Fibroblast of lung (primary cell): ENCODE results near the gene AQR. TPM values are rescaled to one million over a fixed set of nuclear protein-coding genes. Genes with fewer than 3 reads are reported as not detected.
"Not testable (repeated sequence)": the region's sequence is repeated elsewhere in the genome, so short reads cannot be mapped to it uniquely, and the experiment has no call there.

Source experiments
- DNase-seq, 2 donors: peaks; one replicate each; pipeline versions ENCODE4 v3.0.0 to v3.0.0-alpha.2; 2010; ENCODE audit warnings: low read depth in 2 of 2
- H2AFZ ChIP-seq: 2 replicates; pipeline ENCODE4 v1.5.1; 2012; ENCODE audit warnings: low read length, control low read depth, inconsistent platforms
- H3K27ac ChIP-seq: 2 replicates; pipeline ENCODE4 v1.5.1; 2011; ENCODE audit warnings: low read length, control low read depth; ENCODE audit not compliant: insufficient read depth
- H3K27me3 ChIP-seq: 2 replicates; pipeline ENCODE4 v1.5.1; 2011; ENCODE audit warnings: mild to moderate bottlenecking, low read length; ENCODE audit not compliant: control insufficient read depth, insufficient read depth
- H3K36me3 ChIP-seq: 2 replicates; pipeline ENCODE4 v1.5.1; 2011; ENCODE audit warnings: low read length; ENCODE audit not compliant: control insufficient read depth, insufficient read depth
- H3K4me1 ChIP-seq: 2 replicates; pipeline ENCODE4 v1.5.1; 2011; ENCODE audit warnings: low read length; ENCODE audit not compliant: control insufficient read depth, insufficient read depth; ENCODE audit errors: extremely low read depth
- H3K4me2 ChIP-seq: 2 replicates; pipeline ENCODE4 v1.5.1; 2011; ENCODE audit warnings: low read length, control low read depth; ENCODE audit not compliant: insufficient read depth; ENCODE audit errors: extremely low read depth
- H3K4me3 ChIP-seq, 4 experiments: fragments of 200-600 bp in 1 of 4; sonication (generic) in 1 of 4; replicated peaks in 1 of 4; 2 replicates each; pipeline ENCODE4 v1.5.1; 2011 to 2016; ENCODE audit warnings: low read length in 4 of 4, low read depth in 3 of 4, mild to moderate bottlenecking in 3 of 4, control low read depth in 2 of 4, inconsistent platforms in 1 of 4, mixed read lengths in 1 of 4; ENCODE audit not compliant: insufficient read depth in 1 of 4; ENCODE audit errors: control extremely low read depth in 1 of 4
- H3K79me2 ChIP-seq: 2 replicates; pipeline ENCODE4 v1.5.1; 2012; ENCODE audit warnings: mild to moderate bottlenecking, low read length, inconsistent platforms; ENCODE audit not compliant: control insufficient read depth, insufficient read depth
- H3K9ac ChIP-seq: 2 replicates; pipeline ENCODE4 v1.5.1; 2011; ENCODE audit warnings: mild to moderate bottlenecking, low read length, control low read depth; ENCODE audit not compliant: insufficient read depth
- H3K9me3 ChIP-seq: 2 replicates; pipeline ENCODE4 v1.5.1; 2012; ENCODE audit warnings: low read depth, low read length; ENCODE audit not compliant: control insufficient read depth, insufficient read depth
- H4K20me1 ChIP-seq: 2 replicates; pipeline ENCODE4 v1.5.1; 2011; ENCODE audit warnings: low read length; ENCODE audit not compliant: control insufficient read depth, insufficient read depth; ENCODE audit errors: extremely low read depth
- CTCF ChIP-seq, 2 donors: IDR thresholded peaks in 1 of 2; conservative IDR thresholded peaks in 1 of 2; 1 replicate in 1 of 2; 2 replicates in 1 of 2; pipeline ENCODE4 v1.5.1; 2011 to 2012; ENCODE audit warnings: low read length in 2 of 2, control low read depth in 1 of 2, inconsistent platforms in 1 of 2, low read depth in 1 of 2, mild to moderate bottlenecking in 1 of 2
- EZH2 ChIP-seq: IDR thresholded peaks from 2 replicates; pipeline ENCODE4 v1.5.1; 2012; ENCODE audit warnings: low read length, control low read depth, mild to moderate bottlenecking; ENCODE audit errors: missing control alignments
- polyA plus RNA-seq, 2 donors: library from polyadenylated mRNA; depleted of rRNA in 1 of 2; stranded (reverse) in 1 of 2; unstranded in 1 of 2; fragments of >200 nt; gene quantifications; 2 replicates each; pipeline ENCODE4 v1.2.1, GENCODE V29; 2011 to 2012; ENCODE audit warnings: missing spikeins in 1 of 2
- total RNA-seq: library from RNA; depleted of rRNA; stranded (reverse); fragments of >200 nt; gene quantifications from 2 replicates; pipeline ENCODE4 v1.2.1, GENCODE V29; 2014

The AQR gene
- total and polyA plus RNA-seq, 2 donors (not counting 1 experiment from before 2014, with no cell fraction given): 19.7 to 33.0 TPM

DNA sequence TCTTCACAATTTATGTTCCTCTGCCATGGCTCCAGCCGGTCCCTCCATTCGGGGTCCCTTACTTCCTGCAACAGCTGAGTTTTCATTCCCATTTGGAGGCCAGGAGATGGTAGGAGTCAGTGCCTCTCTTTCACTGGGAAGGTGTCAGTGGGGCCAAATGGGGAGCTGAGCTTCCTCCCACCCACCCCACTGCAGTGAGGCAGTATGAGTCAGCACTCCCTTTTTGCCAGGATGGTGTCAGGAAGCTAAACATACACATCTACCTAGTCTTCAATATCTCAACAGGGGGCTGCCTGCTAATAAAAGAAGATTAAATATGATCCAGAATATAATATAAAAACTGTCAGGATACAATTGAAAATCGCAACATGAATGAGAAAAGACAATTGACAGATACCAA, 161.5 kb downstream of the AQR start:
- H2AFZ ChIP-seq: no peak overlapping the region
- no peaks in the 10 kb centered on the region for H3K27me3 ChIP-seq
- H3K4me3 ChIP-seq: no peak overlapping the region
- no peak overlapping the region for H3K27ac ChIP-seq
- H3K4me2 ChIP-seq: no peak overlapping the region
- no peak for TF ChIP-seq CTCF (conservative IDR thresholded peaks at IDR 0.05 in 1 of 2, IDR thresholded peaks at IDR 0.05 in 1 of 2; ENCODE audit: low read depth in 1 of 2, low read length in 2 of 2)
- TF ChIP-seq EZH2: no peak
- peak; percentile 22 to 60 for DNase-seq
- no peak overlapping the region for H3K9ac ChIP-seq
- H3K4me1 ChIP-seq: peaks cover 17% of the 10 kb centered on the region
- H3K9me3 ChIP-seq: no peaks in the 10 kb centered on the region
- H3K36me3 ChIP-seq: no peaks in the 10 kb centered on the region
- H4K20me1 ChIP-seq: no peaks in the 10 kb centered on the region
- H3K79me2 ChIP-seq: no peaks in the 10 kb centered on the region

DNA sequence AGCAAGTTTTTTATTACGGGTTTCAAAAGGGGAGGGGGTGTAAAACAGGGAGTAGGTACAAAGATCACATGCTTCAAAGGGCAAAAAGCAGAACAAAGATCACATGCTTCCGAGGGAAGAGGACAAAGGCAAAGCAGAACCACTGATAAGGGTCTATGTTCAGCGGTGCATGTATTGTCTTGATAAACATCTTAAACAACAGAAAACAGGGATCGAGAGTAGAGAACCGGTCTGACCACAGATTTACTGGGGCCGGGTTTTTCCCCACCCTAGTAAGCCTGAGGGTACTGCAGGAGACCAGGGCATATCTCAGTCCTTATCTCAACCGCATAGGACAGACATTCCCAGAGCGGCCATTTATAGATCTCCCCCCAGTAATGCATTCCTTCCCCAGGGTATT, 162.3 kb downstream of the AQR start:
- not testable (repeated sequence) for DNase-seq, H4K20me1 ChIP-seq, H3K27ac ChIP-seq, H3K4me3 ChIP-seq, H3K9me3 ChIP-seq, H3K27me3 ChIP-seq, H3K79me2 ChIP-seq, H3K4me2 ChIP-seq, H3K9ac ChIP-seq, H2AFZ ChIP-seq, H3K36me3 ChIP-seq
- peaks cover 14% of the 10 kb centered on the region for H3K4me1 ChIP-seq

DNA sequence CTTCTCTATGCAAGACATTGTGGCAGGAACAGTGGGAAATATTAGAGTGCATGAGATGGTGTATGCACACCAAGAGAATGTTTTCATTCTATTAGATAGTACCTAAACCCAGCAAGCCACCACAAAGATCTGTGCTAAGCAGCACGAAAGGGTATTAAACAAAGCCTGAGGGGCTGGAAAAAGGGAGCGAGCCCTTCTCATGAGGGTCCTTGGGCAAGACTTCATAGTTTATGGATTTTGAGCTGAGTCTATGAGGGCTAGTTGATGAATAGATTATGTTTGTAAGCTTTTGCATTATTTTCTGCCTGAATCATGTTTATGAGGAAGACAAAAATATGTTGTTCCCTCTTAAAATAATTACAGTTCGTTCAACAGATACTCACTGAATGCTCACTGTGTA, 164.8 kb downstream of the AQR start:
- TF ChIP-seq EZH2: no peak
- no peak for TF ChIP-seq CTCF (conservative IDR thresholded peaks at IDR 0.05 in 1 of 2, IDR thresholded peaks at IDR 0.05 in 1 of 2; ENCODE audit: low read depth in 1 of 2, low read length in 2 of 2)

More for the DNA sequence above, 164.8 kb downstream of the AQR start:
- no peaks in the 10 kb centered on the region for H3K27me3 ChIP-seq
- H4K20me1 ChIP-seq: no peaks in the 10 kb centered on the region
- peaks cover under 1% of the 10 kb centered on the region for H3K4me1 ChIP-seq
- no peak overlapping the region for H3K4me3 ChIP-seq
- no peak for DNase-seq
- H3K4me2 ChIP-seq: no peak overlapping the region
- H3K9ac ChIP-seq: no peak overlapping the region
- no peaks in the 10 kb centered on the region for H3K9me3 ChIP-seq
- no peak overlapping the region for H2AFZ ChIP-seq
- no peaks in the 10 kb centered on the region for H3K36me3 ChIP-seq
- no peak overlapping the region for H3K27ac ChIP-seq
- H3K79me2 ChIP-seq: no peaks in the 10 kb centered on the region
